Vagina (tissue), 2 donors: Measurements from ENCODE around the gene MAST4. TPM values are rescaled to one million over a fixed set of nuclear protein-coding genes. Genes with fewer than 3 reads are reported as not detected.

Experiments
- DNase-seq, 2 donors: peaks; one replicate each; pipeline ENCODE4 v3.0.0-alpha.2; 2017; ENCODE audit errors: extremely low spot score in 2 of 2
- H3K27ac ChIP-seq: fragments of 200-600 bp; sonication (generic); one replicate; pipeline ENCODE4 v1.5.1; 2019
- H3K27me3 ChIP-seq: fragments of 200-600 bp; sonication (generic); one replicate; pipeline ENCODE4 v1.5.1; 2019
- H3K36me3 ChIP-seq, 2 donors: fragments of 200-600 bp; sonication (generic); one replicate each; pipeline ENCODE4 v1.5.1; 2017 to 2019
- H3K4me1 ChIP-seq: fragments of 200-600 bp; sonication (generic); one replicate; pipeline ENCODE4 v1.5.1; 2019
- H3K4me3 ChIP-seq, 2 donors: fragments of 200-600 bp; sonication (generic); 1 replicate in 1 of 2; 2 replicates in 1 of 2; pipeline ENCODE4 v1.5.1; 2016 to 2019
- H3K9me3 ChIP-seq: fragments of 200-600 bp; sonication (generic); one replicate; pipeline ENCODE4 v1.5.1; 2019
- POLR2A ChIP-seq, 2 donors: fragments of 450-650 bp; IDR thresholded peaks; one replicate each; pipeline ENCODE4 v1.6.1; 2017; ENCODE audit warnings: antibody characterized with exemption in 2 of 2, mild to moderate bottlenecking in 2 of 2, moderate library complexity in 2 of 2
- POLR2AphosphoS5 ChIP-seq, 2 donors: sonication (generic); formaldehyde crosslinking; IDR thresholded peaks; one replicate each; pipeline ENCODE4 v1.9.0; 2017; ENCODE audit warnings: antibody characterized with exemption in 2 of 2, mild to moderate bottlenecking in 2 of 2, low read depth in 1 of 2; ENCODE audit not compliant: insufficient read depth in 1 of 2
- intact Hi-C: fragments of 100-400 bp; cut with DNase I; formaldehyde crosslinking; loops from one replicate; pipeline ENCODE4 v1.15.1; 2023
- total RNA-seq: library from RNA; depleted of rRNA; stranded (reverse); fragments of >200 nt; gene quantifications from one replicate; pipeline ENCODE4 v1.2.3, GENCODE V29; 2016
- TF ChIP-seq, protein P1 (sequence below), 3 experiments: fragments of 450-650 bp in 2 of 3; fragments of 200-600 bp in 1 of 3; sonication (generic) in 1 of 3; IDR thresholded peaks; one replicate each; pipeline ENCODE4 v1.5.1; 2017 to 2019; ENCODE audit warnings: antibody characterized with exemption in 3 of 3, mild to moderate bottlenecking in 2 of 3, moderate library complexity in 2 of 3

MAST4 gene
- total RNA-seq, 1 donor from 2014 or later, result 85.9 TPM

DNA sequence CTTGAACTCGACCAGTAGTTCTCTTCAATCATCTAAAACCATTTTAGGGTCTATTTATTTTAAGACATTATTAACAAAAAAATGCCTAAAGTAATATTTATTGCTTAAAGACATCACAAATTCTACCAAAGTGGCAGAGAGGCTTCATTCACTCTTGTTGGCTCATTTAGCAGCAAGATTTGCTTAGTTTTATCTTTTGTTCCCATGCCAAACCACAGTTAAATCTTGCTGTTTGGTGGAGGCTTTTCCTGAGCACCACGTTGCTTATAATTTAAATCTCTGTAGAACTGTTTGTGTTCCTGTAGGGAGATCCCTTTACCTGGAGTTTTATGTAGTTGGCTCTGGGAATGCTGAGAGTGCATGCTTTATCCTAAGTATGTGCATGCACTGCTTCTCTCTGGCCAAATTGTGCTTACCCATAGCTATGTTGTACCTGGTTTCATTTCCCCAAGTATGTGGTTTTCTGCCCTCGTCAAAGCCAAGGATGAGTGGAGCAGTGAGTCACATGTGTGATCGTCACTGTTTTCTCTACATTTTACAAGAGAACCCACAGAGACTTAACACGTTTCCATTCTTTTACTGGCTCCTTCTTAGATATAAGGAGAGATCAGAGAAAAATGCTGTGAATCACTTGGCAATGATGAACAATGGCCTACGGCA is 42.1 kb upstream of the MAST4 start:
- no peak for DNase-seq
- peaks cover 6% of the 10 kb centered on the region for H3K9me3 ChIP-seq
- intact Hi-C loops, result no loop called here
- no peaks in the 10 kb centered on the region for H3K4me1 ChIP-seq
- TF ChIP-seq, protein P1, sequence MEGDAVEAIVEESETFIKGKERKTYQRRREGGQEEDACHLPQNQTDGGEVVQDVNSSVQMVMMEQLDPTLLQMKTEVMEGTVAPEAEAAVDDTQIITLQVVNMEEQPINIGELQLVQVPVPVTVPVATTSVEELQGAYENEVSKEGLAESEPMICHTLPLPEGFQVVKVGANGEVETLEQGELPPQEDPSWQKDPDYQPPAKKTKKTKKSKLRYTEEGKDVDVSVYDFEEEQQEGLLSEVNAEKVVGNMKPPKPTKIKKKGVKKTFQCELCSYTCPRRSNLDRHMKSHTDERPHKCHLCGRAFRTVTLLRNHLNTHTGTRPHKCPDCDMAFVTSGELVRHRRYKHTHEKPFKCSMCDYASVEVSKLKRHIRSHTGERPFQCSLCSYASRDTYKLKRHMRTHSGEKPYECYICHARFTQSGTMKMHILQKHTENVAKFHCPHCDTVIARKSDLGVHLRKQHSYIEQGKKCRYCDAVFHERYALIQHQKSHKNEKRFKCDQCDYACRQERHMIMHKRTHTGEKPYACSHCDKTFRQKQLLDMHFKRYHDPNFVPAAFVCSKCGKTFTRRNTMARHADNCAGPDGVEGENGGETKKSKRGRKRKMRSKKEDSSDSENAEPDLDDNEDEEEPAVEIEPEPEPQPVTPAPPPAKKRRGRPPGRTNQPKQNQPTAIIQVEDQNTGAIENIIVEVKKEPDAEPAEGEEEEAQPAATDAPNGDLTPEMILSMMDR (IDR thresholded peaks at IDR 0.05), result no peak
- TF ChIP-seq POLR2A (IDR thresholded peaks at IDR 0.05) (no peak), POLR2AphosphoS5 (IDR thresholded peaks at IDR 0.05; ENCODE audit: insufficient read depth in 1 of 2, low read depth in 1 of 2) (no peak)
- no peak overlapping the region for H3K27ac ChIP-seq
- no peak overlapping the region for H3K4me3 ChIP-seq
- H3K36me3 ChIP-seq, result no peaks in the 10 kb centered on the region
- no peaks in the 10 kb centered on the region for H3K27me3 ChIP-seq

GRCh38 chr5:66554884-66555283 is 41.3 kb upstream of the MAST4 start:
- TF ChIP-seq, protein P1 (IDR thresholded peaks at IDR 0.05), result no peak
- Histone ChIP-seq H3K4me3 (no peak overlapping the region), H3K4me1 (no peaks in the 10 kb centered on the region), H3K27me3 (no peaks in the 10 kb centered on the region), H3K36me3 (no peaks in the 10 kb centered on the region), H3K27ac (no peak overlapping the region), H3K9me3 (peaks cover 6% of the 10 kb centered on the region)
- intact Hi-C loops, result no loop called here
- no peak for DNase-seq

DNA sequence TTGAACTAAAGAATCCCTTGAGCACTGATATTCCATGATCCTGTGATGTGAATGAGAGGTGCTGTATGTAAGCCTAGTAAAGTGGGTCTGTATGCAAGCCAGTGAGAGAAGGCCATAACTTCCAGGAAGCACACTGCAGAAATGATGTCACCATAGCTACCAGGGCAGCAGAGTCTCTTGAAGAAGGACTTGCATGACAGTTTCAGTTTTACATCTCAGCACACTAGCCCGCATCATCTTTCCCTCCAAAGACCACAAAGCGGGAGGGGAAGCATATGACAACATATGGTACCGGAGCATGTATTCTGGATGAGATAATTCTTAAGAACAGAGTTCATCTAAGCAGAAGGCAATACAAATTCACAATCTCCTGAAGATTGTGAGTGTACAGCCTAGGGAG is 37.6 kb upstream of the MAST4 start:
- H3K36me3 ChIP-seq, result no peaks in the 10 kb centered on the region
- no peak overlapping the region for H3K27ac ChIP-seq
- H3K27me3 ChIP-seq, result no peaks in the 10 kb centered on the region
- no peak for DNase-seq
- TF ChIP-seq POLR2A (IDR thresholded peaks at IDR 0.05), result no peak
- TF ChIP-seq POLR2AphosphoS5 (IDR thresholded peaks at IDR 0.05; ENCODE audit: insufficient read depth in 1 of 2, low read depth in 1 of 2), result no peak
- TF ChIP-seq, protein P1 (IDR thresholded peaks at IDR 0.05), result no peak
- no peak overlapping the region for H3K4me3 ChIP-seq
- no peaks in the 10 kb centered on the region for H3K4me1 ChIP-seq
- intact Hi-C loops, result no loop called here
- peaks cover 6% of the 10 kb centered on the region for H3K9me3 ChIP-seq

DNA sequence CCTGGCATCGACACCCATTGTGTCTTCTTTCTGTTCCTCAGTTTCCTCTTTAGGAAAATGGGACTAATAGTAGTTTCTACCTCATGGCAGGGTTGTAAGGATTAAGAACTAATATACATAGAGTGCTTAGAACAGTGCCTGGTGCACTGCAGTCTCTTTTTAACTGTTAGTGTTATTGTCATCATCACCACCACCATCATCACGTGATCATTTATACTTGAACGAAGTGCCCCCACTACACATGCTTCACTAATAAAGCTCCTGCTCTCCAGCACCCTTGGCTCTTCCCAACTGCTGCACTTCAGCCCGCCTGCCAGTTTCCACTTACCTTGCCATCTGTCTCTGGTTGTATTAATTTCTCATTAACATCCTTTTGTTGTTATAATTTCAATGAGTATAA is 35.8 kb upstream of the MAST4 start:
- H3K27ac ChIP-seq, result no peak overlapping the region
- intact Hi-C loops, result no loop called here
- H3K4me1 ChIP-seq, result no peaks in the 10 kb centered on the region
- DNase-seq, result no peak
- no peaks in the 10 kb centered on the region for H3K9me3 ChIP-seq
- no peaks in the 10 kb centered on the region for H3K36me3 ChIP-seq
- no peaks in the 10 kb centered on the region for H3K27me3 ChIP-seq
- TF ChIP-seq POLR2A (IDR thresholded peaks at IDR 0.05) (no peak), POLR2AphosphoS5 (IDR thresholded peaks at IDR 0.05; ENCODE audit: insufficient read depth in 1 of 2, low read depth in 1 of 2) (no peak)
- TF ChIP-seq, protein P1 (IDR thresholded peaks at IDR 0.05), result no peak
- no peak overlapping the region for H3K4me3 ChIP-seq

DNA sequence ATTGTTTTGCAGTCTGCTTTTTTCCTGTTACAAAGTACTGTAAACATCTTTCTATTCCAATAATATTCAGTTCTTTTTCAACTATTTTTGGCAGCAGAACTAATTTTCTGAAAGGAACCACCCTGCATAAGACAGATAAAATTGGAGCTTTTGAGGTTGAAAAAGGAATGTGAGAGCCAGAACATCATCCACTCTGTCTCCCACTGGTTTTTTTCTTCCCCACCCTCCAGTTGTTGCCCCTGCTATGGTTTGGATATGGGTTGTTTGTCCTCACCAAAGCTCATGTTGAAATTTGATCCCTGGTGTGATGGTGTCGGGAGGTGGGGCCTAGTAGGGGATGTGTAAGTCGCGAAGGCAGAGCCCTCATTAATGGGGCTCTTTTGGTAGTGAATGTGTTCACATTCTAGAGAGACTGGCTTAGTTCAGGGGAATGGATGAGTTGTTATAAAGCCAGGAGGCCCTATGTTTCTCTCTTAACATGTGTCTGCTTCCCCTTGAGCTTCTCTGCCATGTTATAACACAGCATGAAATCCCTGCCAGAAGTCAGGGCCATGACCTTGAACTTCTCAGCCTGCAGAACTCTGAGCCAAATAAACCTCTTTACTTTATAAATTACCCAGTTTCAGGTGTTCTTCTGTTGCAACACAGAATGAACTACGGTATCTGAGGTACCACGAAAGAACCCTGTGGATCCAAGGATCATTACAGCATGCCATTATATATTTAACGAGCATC is 34.8 kb upstream of the MAST4 start:
- TF ChIP-seq POLR2AphosphoS5 (IDR thresholded peaks at IDR 0.05; ENCODE audit: insufficient read depth in 1 of 2, low read depth in 1 of 2), result no peak
- TF ChIP-seq, protein P1 (IDR thresholded peaks at IDR 0.05), result no peak
- TF ChIP-seq POLR2A (IDR thresholded peaks at IDR 0.05), result no peak
- DNase-seq, result no peak
- H3K27ac ChIP-seq, result no peak overlapping the region
- no peaks in the 10 kb centered on the region for H3K27me3 ChIP-seq
- intact Hi-C loops, result no loop called here
- H3K4me3 ChIP-seq, result no peak overlapping the region
- no peaks in the 10 kb centered on the region for H3K9me3 ChIP-seq
- H3K36me3 ChIP-seq, result no peaks in the 10 kb centered on the region
- H3K4me1 ChIP-seq, result no peaks in the 10 kb centered on the region
